ENCODE data around the gene PBX3.

Gene PBX3

GRCh38 chr9:125911861-125912644, 164.9 kb downstream of the PBX3 start:
- Histone ChIP-seq H3K4me3 (no peak overlapping the region), H3K27me3 (no peaks in the 10 kb centered on the region), H3K9me3 (no peaks in the 10 kb centered on the region), H3K4me1 (no peaks in the 10 kb centered on the region), H3K36me3 (peaks cover 0 to 5% (median 0%) of the 10 kb centered on the region in 3 donors), H3K27ac (no peak overlapping the region)
- no peak for TF ChIP-seq CTCF (IDR thresholded peaks at IDR 0.05)
- no peak for DNase-seq
- intact Hi-C loops (cut with DNase I; ENCODE audit: low total_unique reads) = no loop called here

DNA sequence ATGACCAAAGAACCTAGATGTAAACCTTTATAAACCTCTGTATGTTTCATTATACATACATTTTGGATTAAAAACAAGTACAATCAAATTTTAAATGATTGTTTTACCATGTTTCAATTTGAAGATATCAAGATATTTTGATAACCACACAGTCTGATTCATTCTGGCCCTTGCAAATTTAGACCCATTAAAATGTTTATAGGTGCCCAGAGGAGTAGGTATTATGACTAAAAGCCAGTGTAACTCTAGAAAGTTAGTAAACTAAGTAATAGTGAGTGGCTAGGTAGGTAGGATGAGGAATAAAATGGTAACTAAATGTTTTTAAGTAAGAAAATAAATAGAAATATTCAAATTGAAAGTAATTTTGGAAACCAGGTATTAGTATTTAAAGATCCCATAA, 165.5 kb downstream of the PBX3 start:
- Histone ChIP-seq H3K27me3 (no peaks in the 10 kb centered on the region), H3K36me3 (peaks cover 0 to 5% (median 0%) of the 10 kb centered on the region in 3 donors), H3K27ac (no peak overlapping the region), H3K4me3 (no peak overlapping the region), H3K9me3 (no peaks in the 10 kb centered on the region), H3K4me1 (no peaks in the 10 kb centered on the region)
- intact Hi-C loops (cut with DNase I; ENCODE audit: low total_unique reads) = no loop called here
- no peak for TF ChIP-seq CTCF (IDR thresholded peaks at IDR 0.05)
- DNase-seq = no peak

GRCh38 chr9:125913551-125913950, 166.4 kb downstream of the PBX3 start:
- Histone ChIP-seq H3K9me3 (no peaks in the 10 kb centered on the region), H3K4me1 (no peaks in the 10 kb centered on the region), H3K36me3 (peaks cover 0 to 5% (median 0%) of the 10 kb centered on the region in 3 donors), H3K27me3 (no peaks in the 10 kb centered on the region), H3K27ac (no peak overlapping the region), H3K4me3 (no peak overlapping the region)
- intact Hi-C loops (cut with DNase I; ENCODE audit: low total_unique reads) = no loop called here
- no peak for TF ChIP-seq CTCF (IDR thresholded peaks at IDR 0.05)
- no peak for DNase-seq

DNA sequence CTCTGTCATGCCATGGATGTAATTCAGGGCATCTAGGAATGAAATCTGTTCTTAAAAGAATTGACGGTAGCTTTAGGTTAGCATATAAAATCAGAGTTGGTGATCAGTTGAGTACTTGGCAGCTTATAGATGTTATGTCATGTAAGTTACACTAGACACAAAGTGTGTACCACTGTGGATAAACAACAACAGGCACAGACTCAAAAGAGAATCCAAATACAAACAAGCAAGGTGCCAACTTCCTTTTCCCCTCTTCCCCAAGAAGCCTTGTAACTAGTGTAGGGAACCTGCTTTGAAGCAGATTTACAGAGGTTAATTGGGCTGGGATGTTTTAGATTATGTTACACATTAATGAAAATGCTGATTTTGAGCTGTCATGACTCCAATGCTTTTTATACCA, 167.2 kb downstream of the PBX3 start:
- no peaks in the 10 kb centered on the region for H3K9me3 ChIP-seq
- no peak for TF ChIP-seq CTCF (IDR thresholded peaks at IDR 0.05)
- H3K4me3 ChIP-seq = no peak overlapping the region
- intact Hi-C loops (cut with DNase I; ENCODE audit: low total_unique reads) = no loop called here
- H3K36me3 ChIP-seq = peaks cover 0 to 5% (median 0%) of the 10 kb centered on the region in 3 donors
- H3K27me3 ChIP-seq = no peaks in the 10 kb centered on the region
- H3K4me1 ChIP-seq = no peaks in the 10 kb centered on the region
- no peak overlapping the region for H3K27ac ChIP-seq
- DNase-seq = no peak

GRCh38 chr9:125915606-125916005, 168.4 kb downstream of the PBX3 start:
- H3K36me3 ChIP-seq = peaks cover 0 to 5% (median 0%) of the 10 kb centered on the region in 3 donors
- intact Hi-C loops (cut with DNase I; ENCODE audit: low total_unique reads) = no loop called here
- H3K4me1 ChIP-seq = no peaks in the 10 kb centered on the region
- no peak overlapping the region for H3K27ac ChIP-seq
- DNase-seq = no peak
- TF ChIP-seq CTCF (IDR thresholded peaks at IDR 0.05) = no peak
- H3K27me3 ChIP-seq = no peaks in the 10 kb centered on the region
- no peaks in the 10 kb centered on the region for H3K9me3 ChIP-seq
- H3K4me3 ChIP-seq = no peak overlapping the region
